H1 (cell line): ENCODE results near the gene CHD6.

Experiments
- ATF3 ChIP-seq: IDR thresholded peaks from 2 replicates; pipeline ENCODE4 v1.6.1; 2011; ENCODE audit warnings: low read depth, mild to moderate bottlenecking, low read length; ENCODE audit not compliant: insufficient read depth
- CBX5 ChIP-seq: fragments of 300-800, 300-1000 bp; sonication (generic); IDR thresholded peaks from 2 replicates; pipeline ENCODE4 v1.7.1; 2016; ENCODE audit warnings: antibody characterized with exemption, low read length, low read depth
- CHD1 ChIP-seq: IDR thresholded peaks from 2 replicates; pipeline ENCODE4 v1.6.1; 2012; ENCODE audit warnings: low read depth, low read length, improper control_type of control experiment
- CREB1 ChIP-seq: IDR thresholded peaks from 2 replicates; pipeline ENCODE4 v1.6.1; 2012; ENCODE audit warnings: inconsistent platforms
- CTCF ChIP-seq, 3 experiments: IDR thresholded peaks; 1 replicate in 2 of 3; 2 replicates in 1 of 3; pipeline versions ENCODE4 v1.5.1 to v1.6.1; 2011; ENCODE audit warnings: low read length in 3 of 3, mild to moderate bottlenecking in 3 of 3, inconsistent platforms in 2 of 3, low read depth in 1 of 3, moderate library complexity in 1 of 3; ENCODE audit not compliant: insufficient read depth in 1 of 3; ENCODE audit errors: control extremely low read depth in 1 of 3
- E2F6 ChIP-seq: IDR thresholded peaks from 2 replicates; pipeline ENCODE4 v1.6.1; 2012; ENCODE audit warnings: inconsistent platforms
- GABPA ChIP-seq: IDR thresholded peaks from 2 replicates; pipeline ENCODE4 v1.6.1; 2011; ENCODE audit warnings: mild to moderate bottlenecking, low read length, moderate library complexity, borderline replicate concordance; ENCODE audit not compliant: insufficient read depth
- HDAC2 ChIP-seq, 2 experiments: fragments of 300-600 bp in 1 of 2; sonication (generic) in 1 of 2; IDR thresholded peaks; 2 replicates each; pipeline ENCODE4 v1.6.1; 2011 to 2012; ENCODE audit warnings: low read depth in 2 of 2, low read length in 2 of 2, mild to moderate bottlenecking in 2 of 2, moderate library complexity in 2 of 2, borderline replicate concordance in 1 of 2, inconsistent platforms in 1 of 2
- JUND ChIP-seq: IDR thresholded peaks from 2 replicates; pipeline ENCODE4 v1.6.1; 2011; ENCODE audit warnings: mild to moderate bottlenecking, improper control_type of control experiment, low read length
- POLR2A ChIP-seq, 2 experiments: IDR thresholded peaks; 1 replicate in 1 of 2; 2 replicates in 1 of 2; pipeline ENCODE4 v1.6.1; 2011; ENCODE audit warnings: low read depth in 2 of 2, low read length in 2 of 2, mild to moderate bottlenecking in 2 of 2; ENCODE audit errors: control extremely low read depth in 1 of 2
- POLR2AphosphoS5 ChIP-seq: IDR thresholded peaks from 2 replicates; pipeline ENCODE4 v1.6.1; 2011; ENCODE audit warnings: low read depth, low read length
- RAD21 ChIP-seq, 2 experiments: IDR thresholded peaks in 1 of 2; conservative IDR thresholded peaks in 1 of 2; 2 replicates each; pipeline ENCODE4 v1.6.1; 2011; ENCODE audit warnings: low read depth in 2 of 2, low read length in 2 of 2, improper control_type of control experiment in 1 of 2, inconsistent platforms in 1 of 2, mild to moderate bottlenecking in 1 of 2, moderate library complexity in 1 of 2

GRCh38 chr20:41358230-41358629 is 259.9 kb downstream of the CHD6 start:
- TF ChIP-seq RAD21 (IDR thresholded peaks at IDR 0.05 in 1 of 2, conservative IDR thresholded peaks at IDR 0.05 in 1 of 2; ENCODE audit: low read depth in 2 of 2, low read length in 2 of 2) (no peak), HDAC2 (IDR thresholded peaks at IDR 0.05; ENCODE audit: borderline replicate concordance in 1 of 2, low read depth in 2 of 2, low read length in 2 of 2) (no peak), POLR2A (IDR thresholded peaks at IDR 0.05; ENCODE audit: control extremely low read depth in 1 of 2, low read depth in 2 of 2, low read length in 2 of 2) (no peak), POLR2AphosphoS5 (no peak), CTCF (IDR thresholded peaks at IDR 0.05; ENCODE audit: control extremely low read depth in 1 of 3, insufficient read depth in 1 of 3, low read depth in 1 of 3, low read length in 3 of 3) (no peak), CBX5 (no peak), ATF3 (no peak), CHD1 (no peak), CREB1 (no peak), JUND (no peak), E2F6 (no peak), GABPA (no peak)
